HepG2 (cell line): ENCODE data around the gene ZNF26. TPM values are rescaled to one million over a fixed set of nuclear protein-coding genes. Genes with fewer than 3 reads are reported as not detected.

Experiments
- HMGXB4 ChIP-seq, 2 experiments: sonication (generic) in 1 of 2; formaldehyde crosslinking in 1 of 2; IDR thresholded peaks; 2 replicates each; pipeline versions ENCODE4 v1.4.0 to v1.6.1; 2018 to 2020; ENCODE audit warnings: missing genetic modification reagents in 2 of 2, borderline replicate concordance in 1 of 2, low read depth in 1 of 2, mild to moderate bottlenecking in 1 of 2, missing biosample characterization in 1 of 2
- HOXA7 ChIP-seq: sonication (generic); formaldehyde crosslinking; IDR thresholded peaks from 2 replicates; pipeline ENCODE4 v1.8.1; 2022; ENCODE audit warnings: mild to moderate bottlenecking, missing genetic modification reagents, moderate library complexity
- KIAA2018 ChIP-seq: sonication (generic); formaldehyde crosslinking; IDR thresholded peaks from 2 replicates; pipeline ENCODE4 v1.5.0; 2020; ENCODE audit warnings: mild to moderate bottlenecking, missing genetic modification reagents, borderline replicate concordance
- LRRFIP1 ChIP-seq: sonication (generic); formaldehyde crosslinking; conservative IDR thresholded peaks from 2 replicates; pipeline ENCODE4 v1.4.0; 2020; ENCODE audit warnings: missing genetic modification reagents
- MED1 ChIP-seq: sonication (generic); formaldehyde crosslinking; IDR thresholded peaks from 2 replicates; pipeline ENCODE4 v1.4.0; 2020; ENCODE audit warnings: missing genetic modification reagents
- MTA3 ChIP-seq: sonication (generic); formaldehyde crosslinking; IDR thresholded peaks from 2 replicates; pipeline ENCODE4 v1.4.0; 2020; ENCODE audit warnings: missing genetic modification reagents
- MTERF4 ChIP-seq: sonication (generic); formaldehyde crosslinking; IDR thresholded peaks from 2 replicates; pipeline ENCODE4 v1.8.0; 2023; ENCODE audit warnings: mild to moderate bottlenecking, missing genetic modification reagents
- MYNN ChIP-seq: sonication (generic); formaldehyde crosslinking; IDR thresholded peaks from 2 replicates; pipeline ENCODE4 v1.4.0; 2020; ENCODE audit warnings: mild to moderate bottlenecking, low read depth, missing genetic modification reagents
- NR1H2 ChIP-seq: sonication (generic); formaldehyde crosslinking; IDR thresholded peaks from 2 replicates; pipeline ENCODE4 v1.8.1; 2022; ENCODE audit warnings: low read depth, missing genetic modification reagents, borderline replicate concordance
- RARA ChIP-seq: IDR thresholded peaks from 2 replicates; pipeline ENCODE4 v1.6.1; 2016; ENCODE audit warnings: missing genetic modification reagents, missing compliant biosample characterization
- SP2 ChIP-seq: sonication (generic); formaldehyde crosslinking; IDR thresholded peaks from 2 replicates; pipeline ENCODE4 v1.5.1; 2020; ENCODE audit warnings: mild to moderate bottlenecking, missing genetic modification reagents
- SRF ChIP-seq: IDR thresholded peaks from 2 replicates; pipeline ENCODE4 v1.6.1; 2011; ENCODE audit warnings: mild to moderate bottlenecking, low read depth, low read length, moderate library complexity
- ZNF224 ChIP-seq: sonication (generic); formaldehyde crosslinking; IDR thresholded peaks from 2 replicates; pipeline ENCODE4 v1.5.0; 2020; ENCODE audit warnings: mild to moderate bottlenecking, missing genetic modification reagents
- polyA plus RNA-seq, 8 experiments: library from polyadenylated mRNA; depleted of rRNA in 3 of 8; stranded (reverse) in 7 of 8; unstranded in 1 of 8; fragments of >200 nt; fragmentation: Illumina TruSeq in 4 of 8; extraction: Trizol in 4 of 8; gene quantifications; 2 replicates each; pipeline versions ENCODE4 v1.2.1 to v1.2.3, GENCODE V29; 2011 to 2016; ENCODE audit warnings: low read depth in 4 of 8, missing spikeins in 1 of 8, mixed read lengths in 1 of 8; ENCODE audit not compliant: insufficient read depth in 1 of 8
- total RNA-seq, 5 experiments: library from RNA; depleted of rRNA; stranded (reverse); fragments of >200 nt; fragmentation: Illumina TruSeq; extraction: Trizol; gene quantifications; 2 replicates each; pipeline ENCODE4 v1.2.3, GENCODE V29; 2016; ENCODE audit warnings: low read depth in 1 of 5

The ZNF26 gene
- total and polyA plus RNA-seq, 2 of the 13 experiments (the other 11 are each of a cell fraction or from before 2014, with no cell fraction given), result 3.8 to 6.5 TPM

- no peak for TF ChIP-seq KIAA2018 (CRISPR knock-in tag)
- no peak for TF ChIP-seq SRF
- no peak for TF ChIP-seq MTERF4 (CRISPR knock-in tag)
- TF ChIP-seq RARA, result no peak
- TF ChIP-seq HOXA7 (CRISPR knock-in tag), result no peak
- 0 out of 2 replicates have a peak, but pooled peaks have one; percentile 22 for TF ChIP-seq NR1H2 (CRISPR knock-in tag)
- TF ChIP-seq ZNF224 (CRISPR knock-in tag), result no peak
- peak; percentile 43 for TF ChIP-seq SP2 (CRISPR knock-in tag)
- TF ChIP-seq LRRFIP1 (CRISPR knock-in tag), result no peak
- no peak for TF ChIP-seq MTA3 (CRISPR knock-in tag)
- no peak for TF ChIP-seq MYNN
- peak; percentile 48 to 50; a peak in 2 of 4 replicates for TF ChIP-seq HMGXB4 (CRISPR knock-in tag; IDR thresholded peaks at IDR 0.05; ENCODE audit: borderline replicate concordance in 1 of 2, low read depth in 1 of 2)
- peak; percentile 53; the same call in 1 of the 2 replicates for TF ChIP-seq MED1 (CRISPR knock-in tag)
These were observed 30.0 kb upstream of the ZNF26 start, which contains the start of gene ZNF605 (continued) for GRCh38 chr12:132956011-132956788.
